Choroid plexus epithelial cell (primary cell): ENCODE data around the gene KCNAB1.

Experiments
- DNase-seq: peaks from one replicate; pipeline ENCODE4 v3.0.0-alpha.2; 2010; ENCODE audit warnings: low read depth
- H3K4me3 ChIP-seq: 2 replicates; pipeline ENCODE4 v1.5.1; 2011; ENCODE audit warnings: low read depth, mild to moderate bottlenecking, control low read depth, low read length, moderate library complexity
- TF ChIP-seq, protein P1 (sequence below): conservative IDR thresholded peaks from 2 replicates; pipeline ENCODE4 v1.5.1; 2011; ENCODE audit warnings: low read depth, mild to moderate bottlenecking, control low read depth, inconsistent platforms, low read length, moderate library complexity

KCNAB1 gene

DNA sequence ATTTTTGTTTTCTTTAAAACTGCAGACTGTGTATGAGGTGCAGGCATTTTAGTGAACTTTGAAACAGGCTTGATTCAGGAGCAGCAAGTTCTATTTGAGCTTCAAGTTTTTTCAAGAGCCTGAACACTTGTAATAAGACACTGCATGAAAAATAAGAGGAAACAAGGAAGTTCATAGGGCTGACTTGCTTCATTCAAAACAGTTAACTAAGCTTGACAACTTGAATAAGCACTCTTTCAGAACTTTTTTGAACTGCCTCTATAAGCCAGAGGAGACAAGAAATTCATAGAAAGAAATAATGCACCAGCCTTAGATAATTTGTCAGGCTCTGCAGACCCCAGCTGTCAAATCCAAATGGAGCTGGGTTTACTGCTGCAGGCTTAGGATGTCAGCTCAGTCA, 304.4 kb downstream of the KCNAB1 start:
- TF ChIP-seq, protein P1, sequence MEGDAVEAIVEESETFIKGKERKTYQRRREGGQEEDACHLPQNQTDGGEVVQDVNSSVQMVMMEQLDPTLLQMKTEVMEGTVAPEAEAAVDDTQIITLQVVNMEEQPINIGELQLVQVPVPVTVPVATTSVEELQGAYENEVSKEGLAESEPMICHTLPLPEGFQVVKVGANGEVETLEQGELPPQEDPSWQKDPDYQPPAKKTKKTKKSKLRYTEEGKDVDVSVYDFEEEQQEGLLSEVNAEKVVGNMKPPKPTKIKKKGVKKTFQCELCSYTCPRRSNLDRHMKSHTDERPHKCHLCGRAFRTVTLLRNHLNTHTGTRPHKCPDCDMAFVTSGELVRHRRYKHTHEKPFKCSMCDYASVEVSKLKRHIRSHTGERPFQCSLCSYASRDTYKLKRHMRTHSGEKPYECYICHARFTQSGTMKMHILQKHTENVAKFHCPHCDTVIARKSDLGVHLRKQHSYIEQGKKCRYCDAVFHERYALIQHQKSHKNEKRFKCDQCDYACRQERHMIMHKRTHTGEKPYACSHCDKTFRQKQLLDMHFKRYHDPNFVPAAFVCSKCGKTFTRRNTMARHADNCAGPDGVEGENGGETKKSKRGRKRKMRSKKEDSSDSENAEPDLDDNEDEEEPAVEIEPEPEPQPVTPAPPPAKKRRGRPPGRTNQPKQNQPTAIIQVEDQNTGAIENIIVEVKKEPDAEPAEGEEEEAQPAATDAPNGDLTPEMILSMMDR = no peak
- H3K4me3 ChIP-seq = no peak overlapping the region
- no peak for DNase-seq

DNA sequence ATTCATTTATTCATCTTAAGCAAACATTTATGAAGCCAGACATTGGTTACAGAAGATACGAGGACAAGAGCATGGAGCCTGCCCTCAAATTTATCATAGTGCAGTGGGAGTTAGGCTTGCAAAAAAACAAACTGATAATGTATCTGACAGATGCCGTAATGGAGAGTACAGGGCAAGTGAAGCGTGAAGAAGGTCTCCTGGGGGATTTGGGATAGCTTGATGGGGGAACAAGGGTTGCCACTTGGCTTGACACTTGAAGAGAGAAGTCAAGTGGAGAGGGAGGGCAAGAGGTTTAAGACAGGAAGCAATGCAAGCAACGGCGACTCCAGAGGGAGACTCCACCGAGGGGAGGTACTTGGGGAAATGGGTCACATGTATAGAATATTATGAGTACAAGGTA, 305.3 kb downstream of the KCNAB1 start:
- no peak for DNase-seq
- no peak overlapping the region for H3K4me3 ChIP-seq
- TF ChIP-seq, protein P1 = no peak

DNA sequence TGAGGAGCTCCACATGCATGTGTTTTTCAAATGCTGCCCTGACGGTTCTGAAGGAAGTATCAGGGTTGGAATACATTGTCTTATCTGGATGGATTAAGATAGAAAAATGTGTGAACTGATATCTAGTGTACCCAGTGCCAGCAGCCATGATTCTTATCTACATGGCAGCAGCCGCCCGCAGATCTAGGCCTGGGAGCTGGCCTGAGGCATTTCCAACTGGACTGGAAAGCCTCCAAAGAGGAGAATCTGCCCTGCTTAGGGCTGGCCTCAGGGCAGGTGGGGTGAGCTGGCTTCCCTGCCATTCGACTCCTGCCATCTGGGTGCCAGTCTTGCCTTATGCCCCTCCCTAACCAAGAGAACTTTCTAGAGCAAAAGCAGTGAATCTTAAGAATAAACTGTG, 308.7 kb downstream of the KCNAB1 start:
- DNase-seq = no peak
- TF ChIP-seq, protein P1 = no peak
- H3K4me3 ChIP-seq = no peak overlapping the region

DNA sequence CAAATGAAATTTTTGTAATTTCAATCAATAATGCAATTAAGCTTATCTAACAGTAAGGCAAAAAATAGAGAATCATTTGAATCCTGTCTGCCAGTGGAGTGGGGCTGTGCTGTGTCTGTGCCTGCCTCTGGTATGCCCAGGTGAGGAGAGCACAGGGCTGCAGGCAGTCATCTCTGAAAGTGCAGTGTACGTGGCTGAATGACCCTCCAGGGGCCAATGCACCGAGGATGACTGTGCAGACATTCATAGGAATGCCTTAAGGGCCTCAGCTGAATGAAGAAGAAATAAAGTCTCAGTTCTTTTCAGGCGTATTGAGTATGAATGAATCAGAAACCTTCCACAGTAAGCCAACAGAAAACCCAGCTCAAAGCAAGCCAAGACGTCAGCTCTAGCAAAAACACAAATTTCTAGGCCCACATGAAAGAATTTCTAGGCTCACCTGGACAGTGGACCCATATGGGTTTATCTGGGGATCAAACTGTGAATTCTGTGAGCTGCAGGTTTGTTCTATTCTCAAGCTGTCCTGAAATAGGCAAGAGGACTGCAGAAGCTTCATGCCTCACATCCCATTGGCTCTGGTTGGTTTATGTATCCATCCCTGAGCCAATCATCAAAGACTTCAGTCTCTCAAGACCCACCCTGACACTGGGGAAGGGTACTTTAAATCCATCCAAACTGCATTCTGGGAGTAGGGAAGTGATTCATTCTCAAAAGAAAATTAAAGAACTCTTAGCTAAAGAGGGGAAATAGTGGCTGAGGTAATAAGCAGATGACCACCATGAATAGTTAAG, 311.2 kb downstream of the KCNAB1 start:
- H3K4me3 ChIP-seq = no peak overlapping the region
- no peak for DNase-seq
- TF ChIP-seq, protein P1 = no peak

DNA sequence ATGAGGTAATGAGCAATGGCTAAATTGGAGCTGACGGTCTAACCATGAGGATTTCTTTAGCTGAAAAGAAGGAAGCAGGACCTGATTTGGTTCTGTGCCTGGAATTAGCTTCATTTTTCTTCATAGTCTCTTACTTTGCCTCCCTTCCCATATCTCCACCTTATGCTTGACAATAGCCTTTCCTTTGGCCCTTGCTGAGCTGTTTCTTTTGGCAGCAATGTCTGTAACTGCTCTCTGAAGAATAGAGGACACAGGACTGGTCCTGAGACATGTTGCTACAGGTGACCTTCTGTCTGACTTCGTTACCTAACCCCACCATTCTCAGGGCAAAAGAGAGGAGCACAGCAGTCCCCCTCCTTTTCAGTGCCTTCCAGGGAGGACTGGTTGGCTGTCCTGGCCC, 312.2 kb downstream of the KCNAB1 start:
- no peak overlapping the region for H3K4me3 ChIP-seq
- no peak for DNase-seq
- TF ChIP-seq, protein P1 = no peak

DNA sequence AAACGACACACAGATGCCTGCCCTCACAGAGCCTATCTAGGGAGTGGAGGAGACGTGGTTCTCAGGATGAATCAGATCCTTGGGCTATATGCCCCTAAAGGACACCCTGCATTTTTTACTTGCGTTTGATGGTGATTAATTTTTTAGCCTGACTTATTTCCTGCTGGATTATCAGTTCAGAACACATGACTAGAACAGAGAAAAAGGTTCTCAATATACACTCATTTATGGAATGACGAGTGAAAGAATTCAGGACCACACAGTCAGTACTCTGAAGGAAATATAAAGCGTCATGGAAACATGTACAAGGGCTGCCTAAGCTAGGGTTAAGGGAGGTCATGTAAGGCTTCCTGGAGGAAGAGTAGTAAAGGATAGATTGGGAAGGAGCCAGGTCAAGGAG, 312.8 kb downstream of the KCNAB1 start:
- TF ChIP-seq, protein P1 = no peak
- DNase-seq = no peak

DNA sequence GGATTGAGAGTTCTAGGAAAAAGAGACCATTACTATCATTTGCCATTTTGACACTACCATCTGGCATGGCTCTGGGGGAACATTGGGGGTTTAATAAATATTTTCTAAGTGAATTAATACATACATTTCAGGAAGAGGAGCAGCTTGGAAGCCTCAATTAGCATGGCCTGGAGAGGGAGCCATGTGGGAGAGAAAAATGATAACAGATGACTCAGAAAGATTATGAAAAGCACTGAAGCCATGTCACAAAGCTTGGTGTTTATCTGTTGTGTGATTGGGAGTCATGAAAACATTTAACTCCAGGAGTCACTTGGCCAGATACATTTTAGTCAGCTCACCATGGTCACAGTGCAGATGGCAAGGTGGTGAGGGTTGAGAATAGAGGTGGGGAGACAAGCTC, 313.5 kb downstream of the KCNAB1 start:
- peak; percentile 16 for DNase-seq
- no peak overlapping the region for H3K4me3 ChIP-seq
- TF ChIP-seq, protein P1 = no peak

More for the DNA sequence above, 312.8 kb downstream of the KCNAB1 start:
- no peak overlapping the region for H3K4me3 ChIP-seq
